Measurements from ENCODE around the gene NR2E3.

- TF ChIP-seq CTCF (IDR thresholded peaks at IDR 0.05) = no peak
- no peak for TF ChIP-seq POLR2A (IDR thresholded peaks at IDR 0.05)
Observed at GRCh38 chr15:71853543-71853942, 43.2 kb downstream of the NR2E3 start.

All from thyroid gland (tissue), 4 donors.